ENCODE measurements around the gene ANO4. TPM values are rescaled to one million over a fixed set of nuclear protein-coding genes. Genes with fewer than 3 reads are reported as not detected.

ANO4 gene
- total RNA-seq, 1 experiment from 2014 or later = 5.7 TPM

DNA sequence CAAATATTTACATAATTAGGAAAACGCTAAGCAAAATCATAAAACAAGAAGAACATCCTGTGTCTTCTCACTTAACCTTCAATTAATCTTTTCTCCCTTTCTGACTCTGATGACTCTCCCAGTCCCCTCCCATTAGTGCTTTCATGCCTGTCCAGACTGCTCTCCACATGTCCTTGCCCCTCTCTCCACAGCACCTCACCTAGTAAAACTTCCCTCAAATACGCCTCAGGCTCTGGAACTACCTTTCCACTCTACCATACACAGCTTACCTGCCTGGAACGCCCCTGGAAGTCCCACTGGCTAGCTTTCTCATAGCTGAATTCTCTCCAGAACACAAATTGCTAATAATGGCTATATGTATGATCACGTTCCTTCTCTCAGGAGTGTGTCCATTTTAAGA is 370.7 kb downstream of the ANO4 start:
- no CpG with 5 or more reads among the region's 4 CpGs for WGBS (ENCODE audit: extremely low coverage, insufficient read length, low lambda C conversion rate)
- Histone ChIP-seq H4K91ac (ENCODE audit: insufficient read length, low read depth, low read length) (no peak overlapping the region), H3K23ac (ENCODE audit: insufficient read length, low read depth, low read length) (no peak overlapping the region), H3K14ac (ENCODE audit: insufficient read depth, low read length) (no peak overlapping the region), H2BK15ac (ENCODE audit: low read depth, low read length) (no peak overlapping the region), H2AFZ (ENCODE audit: low read length) (no peak overlapping the region), H2AK5ac (ENCODE audit: insufficient read length, low read length) (no peak overlapping the region), H3T11ph (ENCODE audit: low read length) (no peak overlapping the region), H2BK120ac (ENCODE audit: low read depth, low read length, poor library complexity, severe bottlenecking) (no peak overlapping the region), H3K18ac (ENCODE audit: insufficient read length, low read depth, low read length) (no peak overlapping the region), H3K4me2 (ENCODE audit: insufficient read depth, insufficient read length, low read length) (no peak overlapping the region), H2BK20ac (ENCODE audit: low read depth, low read length, poor library complexity, severe bottlenecking) (no peak overlapping the region), H3K27ac (ENCODE audit: insufficient read length, low read depth, low read length) (no peak overlapping the region), H4K8ac (replicated peaks; ENCODE audit: insufficient read length, low read depth, low read length) (peak overlapping the region; percentile 71), H3K4me1 (ENCODE audit: insufficient read depth, low read length) (no peaks in the 10 kb centered on the region), H4K5ac (ENCODE audit: insufficient read length, low read depth, low read length) (no peak overlapping the region), H3K23me2 (ENCODE audit: insufficient read length, low read depth, low read length, poor library complexity, severe bottlenecking) (no peaks in the 10 kb centered on the region), H3K56ac (ENCODE audit: insufficient read length, low read depth, low read length) (no peak overlapping the region), H3K9ac (ENCODE audit: extremely low read depth, insufficient read length, low read length) (no peak overlapping the region), H3K79me2 (ENCODE audit: insufficient read depth, low read length) (no peaks in the 10 kb centered on the region), H3K4ac (ENCODE audit: low read depth, low read length) (no peak overlapping the region), H3K27me3 (ENCODE audit: insufficient read depth, low read length) (no peaks in the 10 kb centered on the region), H3K9me3 (ENCODE audit: control insufficient read depth, low read depth, low read length) (no peaks in the 10 kb centered on the region), H2BK5ac (ENCODE audit: insufficient read length, low read length) (no peak overlapping the region), H4K20me1 (ENCODE audit: control insufficient read depth, insufficient read depth, insufficient read length) (no peaks in the 10 kb centered on the region), H2BK12ac (ENCODE audit: insufficient read length, low read depth, low read length) (no peak overlapping the region), H3K79me1 (ENCODE audit: insufficient read depth, low read depth, low read length, poor library complexity, severe bottlenecking) (no peaks in the 10 kb centered on the region)
- DNase-seq = no peak
- TF ChIP-seq, protein P1, sequence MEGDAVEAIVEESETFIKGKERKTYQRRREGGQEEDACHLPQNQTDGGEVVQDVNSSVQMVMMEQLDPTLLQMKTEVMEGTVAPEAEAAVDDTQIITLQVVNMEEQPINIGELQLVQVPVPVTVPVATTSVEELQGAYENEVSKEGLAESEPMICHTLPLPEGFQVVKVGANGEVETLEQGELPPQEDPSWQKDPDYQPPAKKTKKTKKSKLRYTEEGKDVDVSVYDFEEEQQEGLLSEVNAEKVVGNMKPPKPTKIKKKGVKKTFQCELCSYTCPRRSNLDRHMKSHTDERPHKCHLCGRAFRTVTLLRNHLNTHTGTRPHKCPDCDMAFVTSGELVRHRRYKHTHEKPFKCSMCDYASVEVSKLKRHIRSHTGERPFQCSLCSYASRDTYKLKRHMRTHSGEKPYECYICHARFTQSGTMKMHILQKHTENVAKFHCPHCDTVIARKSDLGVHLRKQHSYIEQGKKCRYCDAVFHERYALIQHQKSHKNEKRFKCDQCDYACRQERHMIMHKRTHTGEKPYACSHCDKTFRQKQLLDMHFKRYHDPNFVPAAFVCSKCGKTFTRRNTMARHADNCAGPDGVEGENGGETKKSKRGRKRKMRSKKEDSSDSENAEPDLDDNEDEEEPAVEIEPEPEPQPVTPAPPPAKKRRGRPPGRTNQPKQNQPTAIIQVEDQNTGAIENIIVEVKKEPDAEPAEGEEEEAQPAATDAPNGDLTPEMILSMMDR (conservative IDR thresholded peaks at IDR 0.05) = no peak
- no peaks in the 10 kb centered on the region for H3K4me1 Mint-ChIP-seq
- no peaks in the 10 kb centered on the region for H3K27me3 Mint-ChIP-seq (ENCODE audit: low read depth)
- no peak overlapping the region for H3K4me3 Mint-ChIP-seq
- no peaks in the 10 kb centered on the region for H3K36me3 Mint-ChIP-seq (ENCODE audit: insufficient read depth in 1 of 3, low read depth in 3 of 3)
- no peaks in the 10 kb centered on the region for H3K9me3 Mint-ChIP-seq
- H3K27ac Mint-ChIP-seq = no peak overlapping the region
